Skin of body (tissue), 2 donors: ENCODE results near the gene NACC1. TPM values are rescaled to one million over a fixed set of nuclear protein-coding genes. Genes with fewer than 3 reads are reported as not detected.

Experiments
- DNase-seq: peaks from one replicate; lab custom pipeline; 2025; lab: John Stamatoyannopoulos, UW
- total RNA-seq: library from RNA; depleted of rRNA; stranded (reverse); fragments of >200 nt; gene quantifications from one replicate; pipeline ENCODE4 v1.2.3, GENCODE V29; 2014

The NACC1 gene
- total RNA-seq, 1 donor from 2014 or later: 6.6 TPM

- DNase-seq: no peak
Measured at GRCh38 chr19:13118424-13119193, 545 bp downstream of the NACC1 start.

- DNase-seq: no peak
Measured at GRCh38 chr19:13119627-13120026, 1.6 kb downstream of the NACC1 start.

- no peak for DNase-seq
Measured at GRCh38 chr19:13120031-13120430, 2.0 kb downstream of the NACC1 start.

- DNase-seq: no peak
Measured at GRCh38 chr19:13120817-13121216, 2.8 kb downstream of the NACC1 start.

GRCh38 chr19:13121551-13122274 is 3.6 kb downstream of the NACC1 start:
- DNase-seq: no peak

GRCh38 chr19:13122275-13122878 is 4.3 kb downstream of the NACC1 start:
- DNase-seq: no peak

GRCh38 chr19:13122980-13123957 is 5.2 kb downstream of the NACC1 start:
- no peak for DNase-seq

- DNase-seq: no peak
Measured at GRCh38 chr19:13127051-13127450, 9.0 kb downstream of the NACC1 start.

- no peak for DNase-seq
Measured at GRCh38 chr19:13127811-13128575, 9.9 kb downstream of the NACC1 start.

GRCh38 chr19:13128583-13128982 is 10.5 kb downstream of the NACC1 start:
- no peak for DNase-seq

- no peak for DNase-seq
Measured at GRCh38 chr19:13129384-13129783, 11.3 kb downstream of the NACC1 start.

GRCh38 chr19:13130886-13131490 is 12.9 kb downstream of the NACC1 start:
- no peak for DNase-seq

- no peak for DNase-seq
Measured at GRCh38 chr19:13132471-13133180, 14.6 kb downstream of the NACC1 start.

GRCh38 chr19:13133241-13133870 is 15.3 kb downstream of the NACC1 start:
- no peak for DNase-seq

GRCh38 chr19:13134626-13135025 is 16.6 kb downstream of the NACC1 start:
- DNase-seq: no peak

- DNase-seq: no peak
Measured at GRCh38 chr19:13135068-13136062, 17.3 kb downstream of the NACC1 start.

- no peak for DNase-seq
Measured at GRCh38 chr19:13137290-13137794, 19.3 kb downstream of the NACC1 start.
